ENCODE measurements around the gene ALOXE3. TPM values are rescaled to one million over a fixed set of nuclear protein-coding genes. Genes with fewer than 3 reads are reported as not detected.
A peak's percentile ranks its signal among the peaks of the same experiment; 100 is the strongest.

Gene ALOXE3
- total and polyA plus RNA-seq, 8 donors: 0.12 to 0.43 TPM; not detected in 6

- peak overlapping the region; percentile 19 to 100 (median 99) for H3K27ac ChIP-seq
- intact Hi-C loops (cut with DNase I; ENCODE audit: low total_unique reads): no loop called here
These were observed 40.7 kb upstream of the ALOXE3 start for GRCh38 chr17:8159032-8159400.

GRCh38 chr17:8158267-8159031, 40.1 kb upstream of the ALOXE3 start:
- DNase-seq: peak; percentile 96 to 97
- Histone ChIP-seq H3K4me1 (peaks cover 46 to 72% (median 58%) of the 10 kb centered on the region in 4 donors), H3K27ac (peak overlapping the region; percentile 69 to 100 (median 99)), H3K27me3 (no peaks in the 10 kb centered on the region), H3K4me3 (no peak overlapping the region), H3K9me3 (no peaks in the 10 kb centered on the region), H3K36me3 (peaks cover 19 to 41% (median 26%) of the 10 kb centered on the region in 4 donors)
- no peak for TF ChIP-seq EP300 (IDR thresholded peaks at IDR 0.05)
- peak in 5 of 7 experiments; percentile 88 to 98 (median 97) for TF ChIP-seq CTCF (IDR thresholded peaks at IDR 0.05)
- peak; percentile 66 to 84 (median 74) for TF ChIP-seq POLR2AphosphoS5 (IDR thresholded peaks at IDR 0.05)
- no peak for TF ChIP-seq POLR2A (IDR thresholded peaks at IDR 0.05)
- 40 to 43% (median 42%) methylated on average over 17 to 20 of the region's 20 CpGs for WGBS, 5 donors
- intact Hi-C loops (cut with DNase I; ENCODE audit: low total_unique reads): no loop called here

More at GRCh38 chr17:8159032-8159400, 40.7 kb upstream of the ALOXE3 start:
- H3K36me3 ChIP-seq: peaks cover 18 to 41% (median 26%) of the 10 kb centered on the region in 4 donors
- H3K9me3 ChIP-seq: no peaks in the 10 kb centered on the region
- no peaks in the 10 kb centered on the region for H3K27me3 ChIP-seq
- peaks cover 46 to 74% (median 59%) of the 10 kb centered on the region in 4 donors for H3K4me1 ChIP-seq
- DNase-seq: peak in 1 of 2 donors; percentile 11
- 56 to 62% (median 58%) methylated on average over 3 of the region's 3 CpGs for WGBS, 5 donors
- TF ChIP-seq EP300 (IDR thresholded peaks at IDR 0.05) (no peak), CTCF (IDR thresholded peaks at IDR 0.05) (no peak), POLR2AphosphoS5 (IDR thresholded peaks at IDR 0.05) (no peak), POLR2A (IDR thresholded peaks at IDR 0.05) (no peak)
- peak overlapping the region in 1 of 4 donors; percentile 9 for H3K4me3 ChIP-seq

GRCh38 chr17:8156246-8156992, 38.1 kb upstream of the ALOXE3 start:
- H3K4me1 ChIP-seq: peaks cover 46 to 76% (median 62%) of the 10 kb centered on the region in 4 donors
- H3K27ac ChIP-seq: peak overlapping the region; percentile 96 to 100 (median 100)
- H3K27me3 ChIP-seq: no peaks in the 10 kb centered on the region
- peak; percentile 100 for DNase-seq
- 0 to 1% (median 1%) methylated on average over 52 to 59 of the region's 59 CpGs for WGBS, 5 donors
- H3K4me3 ChIP-seq: peak overlapping the region; percentile 66 to 91 (median 76)
- TF ChIP-seq CTCF (IDR thresholded peaks at IDR 0.05) (peak in 1 of 7 experiments; percentile 20), POLR2A (IDR thresholded peaks at IDR 0.05) (peak in 3 of 4 donors; percentile 99 to 100 (median 100)), POLR2AphosphoS5 (IDR thresholded peaks at IDR 0.05) (peak; percentile 100), EP300 (IDR thresholded peaks at IDR 0.05) (peak; percentile 83)
- peaks cover 26 to 43% (median 30%) of the 10 kb centered on the region in 4 donors for H3K36me3 ChIP-seq
- intact Hi-C loops (cut with DNase I; ENCODE audit: low total_unique reads): no loop called here
- no peaks in the 10 kb centered on the region for H3K9me3 ChIP-seq

GRCh38 chr17:8155996-8156245, 37.6 kb upstream of the ALOXE3 start:
- Histone ChIP-seq H3K4me1 (peaks cover 43 to 76% (median 62%) of the 10 kb centered on the region in 4 donors), H3K27me3 (no peaks in the 10 kb centered on the region), H3K4me3 (peak overlapping the region; percentile 66 to 91 (median 76)), H3K36me3 (peaks cover 22 to 39% (median 27%) of the 10 kb centered on the region in 4 donors), H3K27ac (peak overlapping the region; percentile 96 to 100 (median 100)), H3K9me3 (no peaks in the 10 kb centered on the region)
- no peak for DNase-seq
- intact Hi-C loops (cut with DNase I; ENCODE audit: low total_unique reads): no loop called here
- TF ChIP-seq CTCF (IDR thresholded peaks at IDR 0.05) (peak in 1 of 7 experiments; percentile 5), EP300 (IDR thresholded peaks at IDR 0.05) (no peak), POLR2A (IDR thresholded peaks at IDR 0.05) (no peak)
- 0 to 3% (median 1%) methylated on average over 11 of the region's 11 CpGs for WGBS, 5 donors

Measured in stomach (tissue), 9 donors.